NK-92 (cell line): Measurements from ENCODE around the gene TMBIM4.
"Not testable (repeated sequence)": the region's sequence is repeated elsewhere in the genome, so short reads cannot be mapped to it uniquely, and the experiment has no call there.

Experiments
- DNase-seq: peaks from one replicate; lab custom pipeline; 2025; ENCODE audit not compliant: unreplicated experiment; lab: John Stamatoyannopoulos, UW

The TMBIM4 gene

GRCh38 chr12:66187036-66187435 lies 17.2 kb upstream of the TMBIM4 start:
- no peak for DNase-seq

- DNase-seq: not testable (repeated sequence)
These were observed 15.0 kb upstream of the TMBIM4 start for GRCh38 chr12:66184822-66185221.

GRCh38 chr12:66182956-66183355 lies 13.2 kb upstream of the TMBIM4 start:
- no peak for DNase-seq

- DNase-seq: no peak
These were observed 6.5 kb upstream of the TMBIM4 start for GRCh38 chr12:66176105-66176900.

GRCh38 chr12:66174391-66175325 lies 4.9 kb upstream of the TMBIM4 start:
- DNase-seq: not testable (repeated sequence)

- no peak for DNase-seq
These were observed 810 bp upstream of the TMBIM4 start for GRCh38 chr12:66170606-66171005.

GRCh38 chr12:66168410-66168809 lies 1.4 kb downstream of the TMBIM4 start:
- DNase-seq: no peak

- DNase-seq: no peak
These were observed 3.2 kb downstream of the TMBIM4 start for GRCh38 chr12:66166561-66166960.

- no peak for DNase-seq
These were observed 4.7 kb downstream of the TMBIM4 start for GRCh38 chr12:66165141-66165540.

GRCh38 chr12:66164349-66164821 lies 5.4 kb downstream of the TMBIM4 start:
- no peak for DNase-seq

- DNase-seq: no peak
These were observed 6.5 kb downstream of the TMBIM4 start for GRCh38 chr12:66163289-66163688.

- no peak for DNase-seq
These were observed 7.1 kb downstream of the TMBIM4 start for GRCh38 chr12:66162701-66163100.

- DNase-seq: no peak
These were observed 9.1 kb downstream of the TMBIM4 start for GRCh38 chr12:66160704-66161103.

GRCh38 chr12:66159123-66159522 lies 10.7 kb downstream of the TMBIM4 start:
- DNase-seq: no peak

GRCh38 chr12:66156654-66157053 lies 13.1 kb downstream of the TMBIM4 start:
- no peak for DNase-seq

GRCh38 chr12:66154776-66155175 lies 15.0 kb downstream of the TMBIM4 start:
- DNase-seq: no peak

GRCh38 chr12:66152732-66153131 lies 17.1 kb downstream of the TMBIM4 start:
- no peak for DNase-seq

GRCh38 chr12:66149702-66150398 lies 19.9 kb downstream of the TMBIM4 start:
- DNase-seq: no peak

GRCh38 chr12:66144791-66145754 lies 24.7 kb downstream of the TMBIM4 start:
- no peak for DNase-seq

- DNase-seq: no peak
These were observed 25.9 kb downstream of the TMBIM4 start for GRCh38 chr12:66143868-66144267.
